ENCODE data around the gene P2RY4. TPM values are rescaled to one million over a fixed set of nuclear protein-coding genes. Genes with fewer than 3 reads are reported as not detected.

Gene P2RY4
- total and polyA plus RNA-seq, 2 of the 13 experiments (the other 11 are each of a cell fraction or from before 2014, with no cell fraction given) = 0.07 to 0.49 TPM

GRCh38 chrX:70293621-70294020, 33.6 kb upstream of the P2RY4 start:
- POLR2A ChIA-PET = no interaction called here

DNA sequence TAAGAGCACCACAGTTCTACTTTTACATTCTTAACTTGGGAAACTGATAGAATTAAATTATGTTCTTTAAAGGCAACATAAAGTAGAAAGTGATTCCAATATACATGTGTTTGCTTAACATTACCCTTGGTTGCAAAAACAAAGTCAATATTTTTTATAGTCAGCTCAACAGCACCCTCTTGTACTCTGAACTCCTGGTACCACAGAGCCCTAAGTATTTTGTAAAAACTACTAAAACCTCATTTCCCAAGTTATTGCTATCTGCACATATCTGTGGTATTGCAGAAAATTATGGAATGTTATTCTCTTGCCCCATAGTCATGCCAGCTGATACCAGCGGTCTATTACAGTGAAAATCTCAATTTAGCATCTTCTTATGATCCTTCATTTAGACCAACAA, 32.8 kb upstream of the P2RY4 start:
- TF ChIP-seq ZFP1 (CRISPR knock-in tag; IDR thresholded peaks at IDR 0.05) = peak; percentile 69; the same call in 1 of the 2 replicates
- TF ChIP-seq ZNF772 (CRISPR knock-in tag; IDR thresholded peaks at IDR 0.05) = no peak
- H3K4me3 ChIP-seq (replicated peaks in 1 of 3; ENCODE audit: insufficient read depth in 1 of 3, low read depth in 2 of 3, low read length in 3 of 3) = peak overlapping the region in 1 of 3 experiments; percentile 10; a peak in 1 of 6 replicates
- 0% methylated on average over 1 of the region's 1 CpG for WGBS (ENCODE audit: low lambda C conversion rate)
- H3K4me2 ChIP-seq (ENCODE audit: low read depth, low read length) = peak overlapping the region; percentile 49
- H3K36me3 ChIP-seq (replicated peaks in 1 of 2; ENCODE audit: control insufficient read depth in 1 of 2, insufficient read depth in 2 of 2, low read length in 2 of 2) = peaks cover 0 to 5% of the 10 kb centered on the region in 2 experiments; a peak in 2 of 5 replicates
- H3K4me1 ChIP-seq (ENCODE audit: insufficient read depth, low read length) = peaks cover 23% of the 10 kb centered on the region
- H3K27me3 ChIP-seq (ENCODE audit: control insufficient read depth in 1 of 2, insufficient read depth in 2 of 2, low read length in 2 of 2) = no peaks in the 10 kb centered on the region; a peak in 1 of 5 replicates
- peak overlapping the region; percentile 13 for H3K27ac ChIP-seq (ENCODE audit: extremely low read length, insufficient read depth, low read length)
- peak; percentile 3 for DNase-seq (ENCODE audit: low spot score)
- POLR2A ChIA-PET = no interaction called here
- no peaks in the 10 kb centered on the region for H3K9me3 ChIP-seq (ENCODE audit: low read length)
- in situ Hi-C loops (cut with HindIII; ENCODE audit: extremely low pct_ligation_motif_present, low pct_unique_long_range_greater_than_20kb) (no loop called here), intact Hi-C loops (cut with micrococcal nuclease; ENCODE audit: unreplicated experiment) (loop anchor here (5.0 kb wide), 1 partner anchor 140 kb away; no protein-coding TSS in a partner anchor)
- no peaks in the 10 kb centered on the region for H4K20me1 ChIP-seq (ENCODE audit: insufficient read depth, low read length)
- ATAC-seq = no peak
- no TSS peak for BruUV-seq (replicated peaks)
- no peak for FAIRE-seq
- H2AFZ ChIP-seq (ENCODE audit: low read length) = no peak overlapping the region
- CTCF ChIA-PET (ENCODE audit: low intra/inter-chr PET ratio, low total read pairs) = no interaction called here
- H3K79me2 ChIP-seq (ENCODE audit: insufficient read depth, low read length) = peaks cover 15% of the 10 kb centered on the region
- H3K9ac ChIP-seq (ENCODE audit: insufficient read depth, low read depth, low read length) = no peak overlapping the region

More at GRCh38 chrX:70293621-70294020, 33.6 kb upstream of the P2RY4 start:
- Histone ChIP-seq H3K27ac (ENCODE audit: extremely low read length, insufficient read depth, low read length) (no peak overlapping the region), H3K9ac (ENCODE audit: insufficient read depth, low read depth, low read length) (no peak overlapping the region), H4K20me1 (ENCODE audit: insufficient read depth, low read length) (no peaks in the 10 kb centered on the region), H3K4me1 (ENCODE audit: insufficient read depth, low read length) (peaks cover 23% of the 10 kb centered on the region), H3K36me3 (replicated peaks in 1 of 2; ENCODE audit: control insufficient read depth in 1 of 2, insufficient read depth in 2 of 2, low read length in 2 of 2) (peaks cover 0 to 2% of the 10 kb centered on the region in 2 experiments; a peak in 2 of 5 replicates), H3K27me3 (ENCODE audit: control insufficient read depth in 1 of 2, insufficient read depth in 2 of 2, low read length in 2 of 2) (no peaks in the 10 kb centered on the region; a peak in 1 of 5 replicates), H3K4me2 (ENCODE audit: low read depth, low read length) (no peak overlapping the region), H3K79me2 (ENCODE audit: insufficient read depth, low read length) (peaks cover 15% of the 10 kb centered on the region), H3K4me3 (replicated peaks in 1 of 3; ENCODE audit: insufficient read depth in 1 of 3, low read depth in 2 of 3, low read length in 3 of 3) (no peak overlapping the region), H3K9me3 (ENCODE audit: low read length) (no peaks in the 10 kb centered on the region), H2AFZ (ENCODE audit: low read length) (no peak overlapping the region)
- no peak for DNase-seq (ENCODE audit: low spot score)
- intact Hi-C loops (cut with micrococcal nuclease; ENCODE audit: unreplicated experiment) = loop anchor here (5.0 kb wide), 1 partner anchor 139 kb away; no protein-coding TSS in a partner anchor
- 95% methylated on average over 5 of the region's 5 CpGs for WGBS (ENCODE audit: low lambda C conversion rate)
- FAIRE-seq = no peak
- no peak for ATAC-seq
- in situ Hi-C loops (cut with HindIII; ENCODE audit: extremely low pct_ligation_motif_present, low pct_unique_long_range_greater_than_20kb) = no loop called here
- BruUV-seq (replicated peaks) = no TSS peak
- CTCF ChIA-PET (ENCODE audit: low intra/inter-chr PET ratio, low total read pairs) = no interaction called here
- TF ChIP-seq SP5 (CRISPR knock-in tag; IDR thresholded peaks at IDR 0.05; ENCODE audit: borderline replicate concordance, low read depth) = no peak

All from HepG2 (cell line).